ENCODE results near the gene PRR7. TPM values are rescaled to one million over a fixed set of nuclear protein-coding genes. Genes with fewer than 3 reads are reported as not detected.

Gene PRR7
- total and polyA plus RNA-seq, 2 experiments from 2014 or later, result 7.6 to 9.7 TPM

GRCh38 chr5:177428574-177429217 lies 17.9 kb upstream of the PRR7 start:
- Histone ChIP-seq H4K20me1 (replicated peaks; ENCODE audit: insufficient read depth) (peaks cover 13% of the 10 kb centered on the region), H3K27ac (ENCODE audit: low read depth) (no peak overlapping the region), H3K4me1 (ENCODE audit: insufficient read depth) (peaks cover 20% of the 10 kb centered on the region), H3K4me2 (no peak overlapping the region), H2AFZ (no peak overlapping the region), H3K36me3 (ENCODE audit: insufficient read depth) (no peaks in the 10 kb centered on the region; the same call in 1 of the 2 replicates), H3K9me2 (ENCODE audit: insufficient read depth) (no peaks in the 10 kb centered on the region), H3F3A (replicated peaks; ENCODE audit: low read depth) (peaks cover 16% of the 10 kb centered on the region), H3K79me2 (replicated peaks; ENCODE audit: insufficient read depth) (peaks cover 21% of the 10 kb centered on the region), H3K4me3 (no peak overlapping the region), H3K27me3 (ENCODE audit: insufficient read depth) (no peaks in the 10 kb centered on the region)
- no peak for TF ChIP-seq POLR2AphosphoS5 (IDR thresholded peaks at IDR 0.05; ENCODE audit: low read depth)
- no peak for TF ChIP-seq REST (IDR thresholded peaks at IDR 0.05; ENCODE audit: unreplicated experiment)
- no peak for TF ChIP-seq EZH2 (IDR thresholded peaks at IDR 0.05; ENCODE audit: low read depth, unreplicated experiment)
- no peak for TF ChIP-seq CTCF (conservative IDR thresholded peaks at IDR 0.05; ENCODE audit: low read depth in 2 of 2)
- TF ChIP-seq EZH2phosphoT487 (IDR thresholded peaks at IDR 0.05; ENCODE audit: unreplicated experiment), result no peak
- TF ChIP-seq CREB1 (CRISPR knock-in tag; IDR thresholded peaks at IDR 0.05; ENCODE audit: low read depth), result no peak
- no peak for TF ChIP-seq ZNF114 (CRISPR knock-in tag; IDR thresholded peaks at IDR 0.05)
- TF ChIP-seq ZNF331 (CRISPR knock-in tag; IDR thresholded peaks at IDR 0.05; ENCODE audit: low read depth), result no peak
- TF ChIP-seq JUNB (IDR thresholded peaks at IDR 0.05; ENCODE audit: unreplicated experiment), result no peak
- no peak for TF ChIP-seq STAT1 (IDR thresholded peaks at IDR 0.05; ENCODE audit: unreplicated experiment)
- TF ChIP-seq NANOG (IDR thresholded peaks at IDR 0.05; ENCODE audit: borderline replicate concordance), result no peak
- no peak for TF ChIP-seq ZNF462 (CRISPR knock-in tag; IDR thresholded peaks at IDR 0.05)
- TF ChIP-seq ETS1 (IDR thresholded peaks at IDR 0.05), result no peak
- Mint-ChIP-seq H3K27me3 (ENCODE audit: insufficient read depth, low read depth, poor library complexity) (peaks cover 21% of the 10 kb centered on the region), H3K36me3 (ENCODE audit: low read depth) (peaks cover 10% of the 10 kb centered on the region; the same call in 2 of the 3 replicates), H3K9me3 (no peaks in the 10 kb centered on the region; the same call in 2 of the 3 replicates), H3K4me1 (peaks cover 24% of the 10 kb centered on the region), H3K4me3 (peak overlapping the region; percentile 21; the same call in 2 of the 3 replicates), H3K27ac (peak overlapping the region; percentile 22; the same call in 1 of the 2 replicates)
- ATAC-seq (no peak), DNase-seq (ENCODE audit: low spot score) (no peak)

Measured in GM23338 (cell line).